HepG2 (cell line): Measurements from ENCODE around the gene CCDC85C. TPM values are rescaled to one million over a fixed set of nuclear protein-coding genes. Genes with fewer than 3 reads are reported as not detected.

Source experiments
- ATAC-seq: fragments of 200-7000 bp; cut with Tn5 transposase; 3 replicates; pipeline ENCODE4 v1.9.1; 2020; ENCODE audit warnings: mild to moderate bottlenecking, moderate library complexity
- BruUV-seq: library from RNA; stranded (reverse); fragments of 400-500 nt; replicated peaks from 2 replicates; lab custom pipeline; 2021; lab: Mats Ljungman, UMichigan
- CTCF ChIA-PET: fragments of 300-600 bp; formaldehyde crosslinking; extraction: SDS; loops from one replicate; lab custom pipeline; 2021; ENCODE audit warnings: low total read pairs, inconsistent platforms, low intra/inter-chr PET ratio; lab: Yijun Ruan, JAX
- POLR2A ChIA-PET: fragments of 350-600 bp; sonication (Branson Sonifier 250); formaldehyde crosslinking; loops from one replicate; lab custom pipeline; 2020; ENCODE audit warnings: antibody characterized with exemption, inconsistent platforms; lab: Yijun Ruan, JAX
- DNase-seq: peaks from one replicate; pipeline ENCODE4 v3.0.0-alpha.2; 2015; ENCODE audit warnings: low spot score
- FAIRE-seq: peaks from 3 replicates; lab custom pipeline; 2011; peaks lifted over from hg19 to GRCh38; lab: Jason Lieb, UNC
- H2AFZ ChIP-seq: one replicate; pipeline ENCODE4 v1.6.1; 2011; ENCODE audit warnings: low read length, inconsistent platforms
- H3K27ac ChIP-seq: fragments of 300-600 bp; 3 replicates; pipeline ENCODE4 v1.8.0; 2011; ENCODE audit warnings: mixed run types, mild to moderate bottlenecking, mixed read lengths, low read length, inconsistent platforms; ENCODE audit not compliant: insufficient read depth; ENCODE audit errors: extremely low read length
- H3K27me3 ChIP-seq, 2 experiments: fragments of 200-600 bp in 1 of 2; 2 replicates in 1 of 2; 3 replicates in 1 of 2; pipeline versions ENCODE4 v1.6.0 to v1.8.0; 2011; ENCODE audit warnings: low read length in 2 of 2, mild to moderate bottlenecking in 2 of 2, moderate library complexity in 2 of 2, inconsistent platforms in 1 of 2; ENCODE audit not compliant: insufficient read depth in 2 of 2, control insufficient read depth in 1 of 2
- H3K36me3 ChIP-seq, 2 experiments: fragments of 200-600 bp in 1 of 2; replicated peaks in 1 of 2; 2 replicates in 1 of 2; 3 replicates in 1 of 2; pipeline versions ENCODE4 v1.5.1 to v1.8.0; 2011; ENCODE audit warnings: low read length in 2 of 2, inconsistent platforms in 1 of 2; ENCODE audit not compliant: insufficient read depth in 2 of 2, control insufficient read depth in 1 of 2
- H3K4me1 ChIP-seq: 2 replicates; pipeline ENCODE4 v1.5.1; 2012; ENCODE audit warnings: low read length, inconsistent platforms; ENCODE audit not compliant: insufficient read depth
- H3K4me2 ChIP-seq: 2 replicates; pipeline ENCODE4 v1.6.0; 2011; ENCODE audit warnings: low read depth, low read length, inconsistent platforms
- H3K4me3 ChIP-seq, 3 experiments: fragments of 200-600 bp in 1 of 3; sonication (generic), shearing (Covaris generic) in 1 of 3; replicated peaks in 1 of 3; 2 replicates each; pipeline ENCODE4 v1.5.1; 2011 to 2016; ENCODE audit warnings: low read length in 3 of 3, inconsistent platforms in 2 of 3, low read depth in 2 of 3, mild to moderate bottlenecking in 2 of 3, control low read depth in 1 of 3, mixed read lengths in 1 of 3; ENCODE audit not compliant: insufficient read depth in 1 of 3
- H3K79me2 ChIP-seq: one replicate; pipeline ENCODE4 v1.6.1; 2011; ENCODE audit warnings: low read length, inconsistent platforms; ENCODE audit not compliant: insufficient read depth
- H3K9ac ChIP-seq: 2 replicates; pipeline ENCODE4 v1.6.0; 2011; ENCODE audit warnings: mild to moderate bottlenecking, low read depth, low read length, inconsistent platforms; ENCODE audit not compliant: insufficient read depth
- H3K9me3 ChIP-seq: 2 replicates; pipeline ENCODE4 v1.5.1; 2012; ENCODE audit warnings: mild to moderate bottlenecking, low read length
- H4K20me1 ChIP-seq: 2 replicates; pipeline ENCODE4 v1.6.0; 2011; ENCODE audit warnings: inconsistent platforms, mild to moderate bottlenecking, low read length, moderate library complexity; ENCODE audit not compliant: insufficient read depth
- AGO2 ChIP-seq: fragments of 200-400 bp; formaldehyde crosslinking; optimal IDR thresholded peaks from 2 replicates; pipeline ENCODE3; 2017; ENCODE audit warnings: mild to moderate bottlenecking, low read depth, low read length, moderate library complexity
- KLF12 ChIP-seq: sonication (generic); formaldehyde crosslinking; IDR thresholded peaks from 2 replicates; pipeline ENCODE4 v1.4.0; 2020; ENCODE audit warnings: missing genetic modification reagents, borderline replicate concordance
- LCORL ChIP-seq, 2 experiments: fragments of 450-650 bp in 1 of 2; sonication (generic) in 1 of 2; formaldehyde crosslinking in 1 of 2; IDR thresholded peaks; 2 replicates each; pipeline versions ENCODE4 v1.5.0 to v1.6.1; 2017 to 2020; ENCODE audit warnings: antibody characterized with exemption in 1 of 2, missing genetic modification reagents in 1 of 2
- WGBS: methylation state at CpG from one replicate; pipeline ENCODE4 v1.1.6; 2017; ENCODE audit warnings: low lambda C conversion rate; 5-methylcytosine and 5-hydroxymethylcytosine counted together
- in situ Hi-C: cut with HindIII; loops from 2 replicates; pipeline ENCODE4 v1.10.0; 2017; ENCODE audit warnings: low pct_unique_long_range_greater_than_20kb; ENCODE audit not compliant: extremely low pct_ligation_motif_present
- intact Hi-C: fragments of 100-400 bp; cut with micrococcal nuclease; formaldehyde crosslinking; loops from one replicate; pipeline ENCODE4 v1.10.0; 2022; ENCODE audit not compliant: unreplicated experiment
- polyA plus RNA-seq, 8 experiments: library from polyadenylated mRNA; depleted of rRNA in 3 of 8; stranded (reverse) in 7 of 8; unstranded in 1 of 8; fragments of >200 nt; fragmentation: Illumina TruSeq in 4 of 8; extraction: Trizol in 4 of 8; gene quantifications; 2 replicates each; pipeline versions ENCODE4 v1.2.1 to v1.2.3, GENCODE V29; 2011 to 2016; ENCODE audit warnings: low read depth in 4 of 8, missing spikeins in 1 of 8, mixed read lengths in 1 of 8; ENCODE audit not compliant: insufficient read depth in 1 of 8
- total RNA-seq, 5 experiments: library from RNA; depleted of rRNA; stranded (reverse); fragments of >200 nt; fragmentation: Illumina TruSeq; extraction: Trizol; gene quantifications; 2 replicates each; pipeline ENCODE4 v1.2.3, GENCODE V29; 2016; ENCODE audit warnings: low read depth in 1 of 5
- TF ChIP-seq, protein P1 (sequence below): sonication (generic); formaldehyde crosslinking; conservative IDR thresholded peaks from 2 replicates; pipeline ENCODE4 v1.8.1; 2023; ENCODE audit warnings: missing genetic modification reagents
- TF ChIP-seq, protein P2 (sequence below), 2 experiments: fragments of 450-650 bp in 1 of 2; sonication (generic) in 1 of 2; formaldehyde crosslinking; IDR thresholded peaks; 2 replicates each; pipeline versions ENCODE4 v1.5.0 to v1.8.0; 2020 to 2022; ENCODE audit warnings: mild to moderate bottlenecking in 1 of 2, missing genetic modification reagents in 1 of 2
- TF ChIP-seq, protein P3 (sequence below): IDR thresholded peaks from 2 replicates; pipeline ENCODE4 v1.6.1; 2012; ENCODE audit warnings: inconsistent platforms

CCDC85C gene
- total and polyA plus RNA-seq, 2 of the 13 experiments (the other 11 are each of a cell fraction or from before 2014, with no cell fraction given), result 18.8 to 43.8 TPM

DNA sequence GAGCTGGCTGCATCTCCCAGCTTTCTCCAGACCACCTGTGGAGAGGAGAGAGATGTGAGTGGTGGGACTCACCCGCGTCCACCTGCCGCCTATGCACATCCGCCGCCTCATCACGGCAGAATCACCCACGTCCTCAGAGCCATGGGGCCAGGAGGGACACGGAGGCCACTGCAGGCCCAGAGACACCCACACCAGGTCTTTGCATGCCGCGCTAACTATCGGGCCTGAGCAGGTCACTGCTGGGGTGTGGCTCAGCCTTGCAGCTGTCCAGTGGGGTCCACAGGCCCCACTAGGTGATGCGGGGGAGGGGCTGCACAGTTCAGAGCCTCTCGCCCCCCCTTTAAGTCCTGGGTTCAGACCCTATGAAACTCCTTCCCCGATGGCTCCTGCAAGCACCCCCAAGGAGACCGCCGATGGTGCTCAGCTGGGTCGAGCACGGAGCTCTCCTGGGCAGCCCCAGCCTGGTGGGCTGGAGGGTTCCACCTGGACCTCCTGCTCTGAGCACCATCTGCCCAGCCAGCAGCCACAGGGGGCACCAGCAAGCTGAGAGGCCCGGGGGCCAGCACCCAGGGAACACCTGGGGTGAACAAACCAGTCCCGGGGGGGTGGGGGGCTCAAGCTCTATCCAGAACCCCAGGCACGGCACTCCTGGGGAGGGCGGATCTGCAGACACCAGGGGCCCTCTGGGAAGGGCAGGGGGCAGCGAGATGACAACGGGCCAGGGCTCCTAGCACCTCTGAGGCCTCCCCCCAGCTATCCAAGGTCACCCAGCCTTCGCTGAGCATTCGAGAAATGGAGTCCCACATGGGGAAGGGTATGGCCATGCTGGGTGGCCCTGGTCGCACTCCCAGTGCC lies 88.5 kb downstream of the CCDC85C start:
- H3K27ac ChIP-seq, result no peak overlapping the region
- no peaks in the 10 kb centered on the region for H3K79me2 ChIP-seq
- H3K27me3 ChIP-seq, result no peaks in the 10 kb centered on the region
- H3K4me3 ChIP-seq, result no peak overlapping the region
- ATAC-seq (no peak), FAIRE-seq (no peak), DNase-seq (no peak)
- intact Hi-C loops (no loop called here), in situ Hi-C loops (no loop called here)
- no peak overlapping the region for H3K4me2 ChIP-seq
- no TSS peak for BruUV-seq
- H4K20me1 ChIP-seq, result peaks cover 31% of the 10 kb centered on the region; the same call in 1 of the 2 replicates
- H3K9me3 ChIP-seq, result no peaks in the 10 kb centered on the region
- no peak overlapping the region for H3K9ac ChIP-seq
- 100% methylated on average over 8 of the region's 27 CpGs for WGBS
- CTCF ChIA-PET, result interaction anchor here (1.2 kb wide), 1 partner anchor 113 kb away, joined by 4 read pairs; no protein-coding TSS in a partner anchor
- peaks cover 18 to 46% of the 10 kb centered on the region in 2 experiments; a peak in 4 of 5 replicates for H3K36me3 ChIP-seq
- peak; percentile 13 for TF ChIP-seq AGO2
- TF ChIP-seq, protein P1, sequence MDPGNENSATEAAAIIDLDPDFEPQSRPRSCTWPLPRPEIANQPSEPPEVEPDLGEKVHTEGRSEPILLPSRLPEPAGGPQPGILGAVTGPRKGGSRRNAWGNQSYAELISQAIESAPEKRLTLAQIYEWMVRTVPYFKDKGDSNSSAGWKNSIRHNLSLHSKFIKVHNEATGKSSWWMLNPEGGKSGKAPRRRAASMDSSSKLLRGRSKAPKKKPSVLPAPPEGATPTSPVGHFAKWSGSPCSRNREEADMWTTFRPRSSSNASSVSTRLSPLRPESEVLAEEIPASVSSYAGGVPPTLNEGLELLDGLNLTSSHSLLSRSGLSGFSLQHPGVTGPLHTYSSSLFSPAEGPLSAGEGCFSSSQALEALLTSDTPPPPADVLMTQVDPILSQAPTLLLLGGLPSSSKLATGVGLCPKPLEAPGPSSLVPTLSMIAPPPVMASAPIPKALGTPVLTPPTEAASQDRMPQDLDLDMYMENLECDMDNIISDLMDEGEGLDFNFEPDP, result 0 out of 2 replicates have a peak, but pooled peaks have one; percentile 56
- no peak for TF ChIP-seq LCORL (IDR thresholded peaks at IDR 0.05)
- no peak for TF ChIP-seq LCORL (CRISPR knock-in tag; IDR thresholded peaks at IDR 0.05)
- no peak for TF ChIP-seq KLF12 (CRISPR knock-in tag)
- TF ChIP-seq, protein P2, sequence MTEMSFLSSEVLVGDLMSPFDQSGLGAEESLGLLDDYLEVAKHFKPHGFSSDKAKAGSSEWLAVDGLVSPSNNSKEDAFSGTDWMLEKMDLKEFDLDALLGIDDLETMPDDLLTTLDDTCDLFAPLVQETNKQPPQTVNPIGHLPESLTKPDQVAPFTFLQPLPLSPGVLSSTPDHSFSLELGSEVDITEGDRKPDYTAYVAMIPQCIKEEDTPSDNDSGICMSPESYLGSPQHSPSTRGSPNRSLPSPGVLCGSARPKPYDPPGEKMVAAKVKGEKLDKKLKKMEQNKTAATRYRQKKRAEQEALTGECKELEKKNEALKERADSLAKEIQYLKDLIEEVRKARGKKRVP (CRISPR knock-in tag; IDR thresholded peaks at IDR 0.05), result no peak
- TF ChIP-seq, protein P3, sequence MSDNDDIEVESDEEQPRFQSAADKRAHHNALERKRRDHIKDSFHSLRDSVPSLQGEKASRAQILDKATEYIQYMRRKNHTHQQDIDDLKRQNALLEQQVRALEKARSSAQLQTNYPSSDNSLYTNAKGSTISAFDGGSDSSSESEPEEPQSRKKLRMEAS, result no peak
- POLR2A ChIA-PET, result no interaction called here
- H2AFZ ChIP-seq, result no peak overlapping the region
- no peaks in the 10 kb centered on the region for H3K4me1 ChIP-seq
